Measurements from ENCODE around the gene CD79A.

Gene CD79A

DNA sequence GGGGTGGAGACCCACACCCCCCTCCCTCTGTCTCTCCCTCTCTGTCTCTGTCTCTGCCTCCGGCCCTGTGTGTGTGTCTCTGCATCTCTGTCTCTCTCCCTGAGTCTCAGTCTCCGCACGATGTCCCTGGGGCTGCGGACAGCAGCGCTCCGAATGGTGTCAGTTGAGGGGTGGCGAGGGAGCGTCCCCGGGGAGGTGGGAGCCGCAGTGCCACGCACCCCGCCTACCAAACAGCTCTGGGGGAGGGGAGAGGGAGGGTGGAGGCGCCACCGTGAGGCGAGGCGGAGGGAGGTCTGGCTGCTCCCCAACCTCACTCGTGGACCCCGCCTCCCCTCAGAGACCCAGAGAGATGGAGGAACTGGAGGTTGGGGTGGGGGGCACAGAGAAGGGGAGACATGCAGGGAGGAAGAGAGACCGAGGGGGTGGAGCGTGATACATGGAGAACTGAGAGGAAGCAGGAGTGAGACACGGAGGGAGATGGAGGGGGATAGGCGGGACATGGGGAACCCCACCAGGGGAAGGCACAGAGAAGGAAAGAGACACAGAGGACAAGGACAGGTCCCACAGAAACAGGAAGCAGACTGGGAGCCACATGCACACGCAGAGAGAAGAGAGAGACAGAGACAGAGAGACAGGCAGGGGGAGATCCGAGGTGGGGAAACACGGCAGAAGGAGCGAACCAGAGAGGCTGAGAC, 44.0 kb downstream of the CD79A start:
- TF ChIP-seq, protein P1, sequence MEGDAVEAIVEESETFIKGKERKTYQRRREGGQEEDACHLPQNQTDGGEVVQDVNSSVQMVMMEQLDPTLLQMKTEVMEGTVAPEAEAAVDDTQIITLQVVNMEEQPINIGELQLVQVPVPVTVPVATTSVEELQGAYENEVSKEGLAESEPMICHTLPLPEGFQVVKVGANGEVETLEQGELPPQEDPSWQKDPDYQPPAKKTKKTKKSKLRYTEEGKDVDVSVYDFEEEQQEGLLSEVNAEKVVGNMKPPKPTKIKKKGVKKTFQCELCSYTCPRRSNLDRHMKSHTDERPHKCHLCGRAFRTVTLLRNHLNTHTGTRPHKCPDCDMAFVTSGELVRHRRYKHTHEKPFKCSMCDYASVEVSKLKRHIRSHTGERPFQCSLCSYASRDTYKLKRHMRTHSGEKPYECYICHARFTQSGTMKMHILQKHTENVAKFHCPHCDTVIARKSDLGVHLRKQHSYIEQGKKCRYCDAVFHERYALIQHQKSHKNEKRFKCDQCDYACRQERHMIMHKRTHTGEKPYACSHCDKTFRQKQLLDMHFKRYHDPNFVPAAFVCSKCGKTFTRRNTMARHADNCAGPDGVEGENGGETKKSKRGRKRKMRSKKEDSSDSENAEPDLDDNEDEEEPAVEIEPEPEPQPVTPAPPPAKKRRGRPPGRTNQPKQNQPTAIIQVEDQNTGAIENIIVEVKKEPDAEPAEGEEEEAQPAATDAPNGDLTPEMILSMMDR (conservative IDR thresholded peaks at IDR 0.05; ENCODE audit: low read depth, low read length) = peak; percentile 10
- no peak overlapping the region for H3K4me3 ChIP-seq (ENCODE audit: low read length)
- DNase-seq (ENCODE audit: low read depth) = no peak

DNA sequence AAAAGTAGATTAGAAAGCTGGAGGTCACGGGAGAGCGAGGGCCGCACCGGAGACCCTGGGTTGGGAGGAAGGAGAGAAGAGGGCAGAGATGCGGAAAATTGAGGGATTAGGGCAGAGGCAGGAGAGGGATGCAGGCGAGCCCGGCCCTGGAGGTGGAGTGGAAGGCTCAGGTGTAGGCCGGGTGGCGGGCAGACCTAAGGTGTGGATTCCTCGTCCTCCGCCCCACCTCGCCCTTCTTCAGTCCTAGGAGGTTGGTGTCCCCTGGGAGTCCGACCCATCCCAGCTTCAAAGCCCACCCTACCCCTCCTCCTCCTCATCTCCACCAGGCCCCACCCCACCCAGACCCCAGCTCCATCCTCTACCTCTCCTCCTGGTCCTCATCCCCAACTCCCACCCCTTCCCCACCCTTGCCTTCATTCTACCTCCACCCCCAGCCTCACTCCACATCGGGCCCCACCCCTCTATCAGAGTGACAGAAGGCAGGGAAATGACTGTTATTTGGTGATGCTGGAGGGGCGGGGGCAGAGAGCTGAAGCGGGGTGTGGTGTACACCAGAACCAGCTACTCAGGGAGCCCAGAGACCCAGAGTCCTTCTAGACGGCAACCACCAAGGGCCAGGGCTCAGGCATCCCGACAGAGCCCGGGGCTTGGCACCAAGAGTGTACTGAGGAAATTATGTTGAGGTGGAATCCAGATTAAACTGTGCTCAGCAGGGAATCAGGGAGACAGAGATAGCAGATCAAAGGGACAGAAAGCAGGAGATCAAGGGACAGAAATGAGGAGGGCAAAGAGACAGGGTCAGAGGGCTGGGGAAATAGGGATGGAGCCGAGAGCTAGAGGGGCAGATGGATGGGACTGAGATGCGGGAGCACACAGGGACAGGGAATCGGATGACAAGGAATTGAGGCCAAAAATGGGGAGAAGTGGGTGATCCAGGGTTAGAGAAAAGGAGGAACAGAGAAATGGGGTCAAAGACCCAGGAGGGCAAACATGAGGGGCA, 44.8 kb downstream of the CD79A start:
- TF ChIP-seq, protein P1 (conservative IDR thresholded peaks at IDR 0.05; ENCODE audit: low read depth, low read length) = no peak
- H3K4me3 ChIP-seq (ENCODE audit: low read length) = no peak overlapping the region
- no peak for DNase-seq (ENCODE audit: low read depth)

DNA sequence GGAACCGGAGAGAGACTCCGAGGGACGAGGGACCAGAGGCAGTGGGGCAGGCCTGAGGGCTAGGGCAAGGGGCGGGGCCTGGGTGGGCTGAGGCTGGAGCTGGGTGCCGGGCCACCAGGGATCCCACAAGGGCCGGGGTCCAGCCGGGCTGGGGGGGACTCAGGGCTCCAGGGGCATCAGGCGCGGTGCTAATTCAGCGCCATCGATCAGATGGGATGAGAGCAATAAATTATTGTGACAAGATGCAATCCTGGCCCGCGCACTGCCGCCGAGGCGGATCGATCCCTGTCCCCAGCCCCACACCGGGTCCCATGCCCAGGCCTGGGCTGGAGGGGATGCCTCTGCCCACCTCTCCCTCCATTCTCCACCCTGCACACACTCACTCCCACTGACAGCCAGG, 45.5 kb downstream of the CD79A start:
- no peak overlapping the region for H3K4me3 ChIP-seq (ENCODE audit: low read length)
- no peak for DNase-seq (ENCODE audit: low read depth)
- TF ChIP-seq, protein P1 (conservative IDR thresholded peaks at IDR 0.05; ENCODE audit: low read depth, low read length) = no peak

DNA sequence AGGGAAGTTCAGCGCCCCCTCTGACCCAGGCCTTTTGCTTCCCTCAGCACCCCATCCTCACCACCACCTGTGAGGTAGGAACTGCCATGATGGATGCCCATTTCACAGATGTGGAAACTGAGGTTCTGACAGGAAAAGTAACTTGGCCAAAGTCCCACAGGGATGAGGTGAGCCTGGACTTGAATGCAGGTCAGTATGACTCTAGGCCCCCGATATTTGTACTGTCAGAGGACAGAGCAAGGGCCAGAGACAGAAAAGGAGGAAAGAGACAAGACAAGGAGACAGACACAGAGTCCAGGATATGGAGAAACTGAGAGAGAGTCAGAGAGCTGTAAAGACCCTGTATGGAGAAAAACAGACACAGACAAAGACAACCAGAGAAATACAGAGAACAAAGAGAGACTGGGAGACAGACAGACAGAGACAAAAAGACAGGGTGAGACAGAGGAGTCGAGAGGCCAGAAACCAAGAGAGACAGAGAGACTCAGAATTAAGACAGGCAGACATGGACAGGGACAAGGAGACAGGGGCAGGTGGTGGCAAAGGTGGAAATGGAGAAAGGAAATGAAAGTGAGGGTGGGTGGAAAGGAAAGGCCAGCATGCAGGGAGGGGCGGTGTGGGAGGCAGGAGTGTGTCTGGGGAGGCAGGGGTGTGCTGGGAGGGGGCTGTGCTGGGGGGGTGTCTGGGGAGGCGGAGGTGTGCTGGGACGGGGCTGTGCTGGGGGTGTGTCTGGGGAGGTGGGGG, 46.1 kb downstream of the CD79A start:
- no peak for DNase-seq (ENCODE audit: low read depth)
- no peak overlapping the region for H3K4me3 ChIP-seq (ENCODE audit: low read length)
- TF ChIP-seq, protein P1 (conservative IDR thresholded peaks at IDR 0.05; ENCODE audit: low read depth, low read length) = no peak

DNA sequence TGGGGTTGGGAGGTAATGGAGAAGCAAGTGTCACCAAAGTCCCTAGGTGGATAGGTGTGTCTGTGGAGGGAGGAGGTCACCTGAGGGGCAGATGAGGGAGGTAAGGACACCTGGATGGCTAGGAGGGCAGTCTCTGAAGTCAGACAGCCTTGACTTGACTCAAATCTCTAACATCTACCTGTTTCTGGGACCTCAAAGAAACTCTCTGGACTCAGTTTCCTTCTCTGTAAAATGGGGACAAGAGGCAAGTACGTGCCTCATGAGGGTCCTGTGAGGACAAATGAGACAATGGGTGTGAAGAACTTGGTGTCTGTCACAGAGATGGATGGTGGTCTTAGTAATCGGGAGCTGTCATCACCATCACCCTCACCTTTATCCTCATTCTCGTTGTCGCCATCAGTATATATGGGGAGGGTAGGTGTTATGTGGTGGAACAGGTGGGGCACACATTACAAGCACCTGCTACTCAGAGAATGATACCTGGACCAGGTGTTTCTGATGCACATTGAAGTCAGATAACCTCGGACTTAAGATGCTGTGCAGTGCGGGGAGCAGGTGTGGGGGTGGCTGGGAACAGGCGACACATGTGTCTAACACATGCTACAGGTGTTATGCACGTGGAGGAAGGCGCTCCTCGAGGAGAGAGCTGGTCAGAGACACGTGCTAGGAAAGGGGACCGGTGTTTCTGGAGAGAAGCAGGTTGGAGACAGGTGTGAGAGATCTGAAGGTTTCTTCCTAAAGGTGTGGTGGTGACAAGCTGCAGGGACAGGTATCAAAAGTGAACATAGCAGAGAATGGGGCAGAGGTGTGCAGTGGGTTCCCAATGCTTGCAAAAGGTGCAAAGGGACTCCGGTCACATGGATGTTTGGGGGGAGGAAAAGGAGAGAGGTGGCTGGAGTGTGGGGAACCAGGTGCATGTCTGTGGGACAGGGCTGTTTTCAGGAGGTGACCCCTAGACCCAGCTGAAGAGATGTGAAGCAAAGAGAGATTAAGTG, 47.4 kb downstream of the CD79A start:
- no peak for DNase-seq (ENCODE audit: low read depth)
- TF ChIP-seq, protein P1 (conservative IDR thresholded peaks at IDR 0.05; ENCODE audit: low read depth, low read length) = no peak
- no peak overlapping the region for H3K4me3 ChIP-seq (ENCODE audit: low read length)

All from retinal pigment epithelial cell (primary cell).